Endodermal cell (in vitro differentiated cells): Measurements from ENCODE around the gene S100G. TPM values are rescaled to one million over a fixed set of nuclear protein-coding genes. Genes with fewer than 3 reads are reported as not detected.
A peak's percentile ranks its signal among the peaks of the same experiment; 100 is the strongest.

Experiments used
- DNase-seq: peaks from one replicate; pipeline ENCODE4 v3.0.0-alpha.2; 2017
- H3K27ac ChIP-seq: 2 replicates; pipeline ENCODE4 v1.5.1; 2013; ENCODE audit warnings: mild to moderate bottlenecking, low read depth, low read length, moderate library complexity
- H3K27me3 ChIP-seq: 2 replicates; pipeline ENCODE4 v1.6.1; 2013; ENCODE audit warnings: mild to moderate bottlenecking, low read length, moderate library complexity; ENCODE audit not compliant: insufficient read depth, control insufficient read depth, poor library complexity, severe bottlenecking
- H3K36me3 ChIP-seq: 2 replicates; pipeline ENCODE4 v1.7.0; 2013; ENCODE audit warnings: mild to moderate bottlenecking, low read length, moderate library complexity; ENCODE audit not compliant: control insufficient read depth, insufficient read depth
- H3K4me1 ChIP-seq: one replicate; pipeline ENCODE4 v1.7.0; 2013; ENCODE audit warnings: low read length; ENCODE audit not compliant: control insufficient read depth, insufficient read depth
- H3K4me3 ChIP-seq: 2 replicates; pipeline ENCODE4 v1.5.1; 2013; ENCODE audit warnings: mild to moderate bottlenecking, low read length, moderate library complexity
- H3K9ac ChIP-seq: 2 replicates; pipeline ENCODE4 v1.6.1; 2013; ENCODE audit warnings: mild to moderate bottlenecking, low read length, moderate library complexity; ENCODE audit not compliant: poor library complexity, severe bottlenecking; ENCODE audit errors: extremely low read depth
- H3K9me3 ChIP-seq: 2 replicates; pipeline ENCODE4 v1.6.1; 2013; ENCODE audit warnings: mild to moderate bottlenecking, low read length, moderate library complexity; ENCODE audit not compliant: control insufficient read depth
- H3K27ac Mint-ChIP-seq: 2 replicates; pipeline ENCODE4 v1.8.0; 2020; ENCODE audit warnings: mixed read lengths
- H3K27me3 Mint-ChIP-seq: 2 replicates; pipeline ENCODE4 v1.8.0; 2021; ENCODE audit warnings: mild to moderate bottlenecking, mixed read lengths; ENCODE audit not compliant: insufficient read depth
- H3K36me3 Mint-ChIP-seq: 2 replicates; pipeline ENCODE4 v1.8.0; 2020; ENCODE audit warnings: low read depth, mixed read lengths
- H3K4me1 Mint-ChIP-seq: 2 replicates; pipeline ENCODE4 v1.8.0; 2020; ENCODE audit warnings: mixed read lengths
- H3K4me3 Mint-ChIP-seq: 2 replicates; pipeline ENCODE4 v1.8.0; 2020; ENCODE audit warnings: mild to moderate bottlenecking, moderate library complexity, mixed read lengths
- H3K9me3 Mint-ChIP-seq: 2 replicates; pipeline ENCODE4 v1.8.0; 2020; ENCODE audit warnings: mild to moderate bottlenecking, mixed read lengths
- WGBS, 2 experiments: methylation state at CpG; one replicate each; pipeline versions ENCODE4 v1.1.5 to v1.1.7; 2013; ENCODE audit warnings: missing lambda C conversion rate in 2 of 2, mixed read lengths in 1 of 2; ENCODE audit not compliant: insufficient coverage in 1 of 2, insufficient read length in 1 of 2; 5-methylcytosine and 5-hydroxymethylcytosine counted together
- total RNA-seq, 2 donors: library from RNA; stranded (reverse); fragmentation: NEBNext Ultra II Directional in 1 of 2; extraction: Animal tissue kit (Norgen Biotek cat#: 25700) in 1 of 2; gene quantifications; 2 replicates in 1 of 2; 3 replicates in 1 of 2; pipeline ENCODE4 v1.2.1, GENCODE V29; 2021
- TF ChIP-seq, protein P1 (sequence below): fragments of 200-600 bp; sonication (generic); conservative IDR thresholded peaks from 2 replicates; pipeline ENCODE4 v1.5.0; 2021; ENCODE audit warnings: antibody characterized with exemption, mild to moderate bottlenecking

The S100G gene
- total RNA-seq, 2 donors from 2014 or later: not detected

- no peak overlapping the region for H3K4me3 ChIP-seq
- Mint-ChIP-seq H3K9me3 (no peaks in the 10 kb centered on the region), H3K27ac (no peak overlapping the region), H3K4me1 (no peaks in the 10 kb centered on the region), H3K27me3 (no peaks in the 10 kb centered on the region), H3K36me3 (peaks cover 76% of the 10 kb centered on the region), H3K4me3 (no peak overlapping the region)
- TF ChIP-seq, protein P1, sequence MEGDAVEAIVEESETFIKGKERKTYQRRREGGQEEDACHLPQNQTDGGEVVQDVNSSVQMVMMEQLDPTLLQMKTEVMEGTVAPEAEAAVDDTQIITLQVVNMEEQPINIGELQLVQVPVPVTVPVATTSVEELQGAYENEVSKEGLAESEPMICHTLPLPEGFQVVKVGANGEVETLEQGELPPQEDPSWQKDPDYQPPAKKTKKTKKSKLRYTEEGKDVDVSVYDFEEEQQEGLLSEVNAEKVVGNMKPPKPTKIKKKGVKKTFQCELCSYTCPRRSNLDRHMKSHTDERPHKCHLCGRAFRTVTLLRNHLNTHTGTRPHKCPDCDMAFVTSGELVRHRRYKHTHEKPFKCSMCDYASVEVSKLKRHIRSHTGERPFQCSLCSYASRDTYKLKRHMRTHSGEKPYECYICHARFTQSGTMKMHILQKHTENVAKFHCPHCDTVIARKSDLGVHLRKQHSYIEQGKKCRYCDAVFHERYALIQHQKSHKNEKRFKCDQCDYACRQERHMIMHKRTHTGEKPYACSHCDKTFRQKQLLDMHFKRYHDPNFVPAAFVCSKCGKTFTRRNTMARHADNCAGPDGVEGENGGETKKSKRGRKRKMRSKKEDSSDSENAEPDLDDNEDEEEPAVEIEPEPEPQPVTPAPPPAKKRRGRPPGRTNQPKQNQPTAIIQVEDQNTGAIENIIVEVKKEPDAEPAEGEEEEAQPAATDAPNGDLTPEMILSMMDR: no peak
- H3K9ac ChIP-seq: no peak overlapping the region
- peaks cover 34% of the 10 kb centered on the region for H3K36me3 ChIP-seq
- no peaks in the 10 kb centered on the region for H3K27me3 ChIP-seq
- no peaks in the 10 kb centered on the region for H3K9me3 ChIP-seq
- DNase-seq: no peak
- no peaks in the 10 kb centered on the region for H3K4me1 ChIP-seq
- whole genome bisulfite sequencing, 2 experiments: 86% methylated on average over 3 of the region's 3 CpGs; no CpG with 5 or more reads in 1 of the 2 experiments
- H3K27ac ChIP-seq: no peak overlapping the region
Measured at GRCh38 chrX:16696956-16697355, 47.0 kb downstream of the S100G start.

DNA sequence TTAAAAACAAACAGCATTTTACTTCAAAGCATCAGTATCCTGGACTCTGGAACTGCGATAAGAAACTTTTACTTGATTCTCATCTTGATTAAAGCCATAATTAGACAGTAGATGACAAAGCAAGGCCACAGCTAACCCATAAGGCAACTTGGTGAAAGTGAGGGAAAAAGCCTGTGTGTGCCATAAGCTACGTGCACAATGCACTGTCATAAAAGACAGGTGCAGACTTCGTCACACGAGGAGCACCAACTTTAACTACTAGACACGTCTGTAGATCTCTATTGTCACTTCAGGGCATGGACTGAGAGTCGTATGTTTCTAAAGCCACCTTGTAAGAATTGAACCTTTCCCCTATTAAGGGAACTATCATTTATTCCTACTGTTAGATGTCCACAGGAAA lies 49.4 kb downstream of the S100G start:
- Mint-ChIP-seq H3K27ac (no peak overlapping the region), H3K27me3 (no peaks in the 10 kb centered on the region), H3K4me1 (no peaks in the 10 kb centered on the region), H3K36me3 (peaks cover 71% of the 10 kb centered on the region), H3K9me3 (no peaks in the 10 kb centered on the region), H3K4me3 (no peak overlapping the region)
- peaks cover 27% of the 10 kb centered on the region for H3K36me3 ChIP-seq
- TF ChIP-seq, protein P1: no peak
- no peaks in the 10 kb centered on the region for H3K9me3 ChIP-seq
- H3K27ac ChIP-seq: no peak overlapping the region
- DNase-seq: no peak
- H3K4me1 ChIP-seq: no peaks in the 10 kb centered on the region
- no peak overlapping the region for H3K9ac ChIP-seq
- WGBS, 2 experiments: 96 to 97% methylated on average over 4 to 6 of the region's 6 CpGs
- no peak overlapping the region for H3K4me3 ChIP-seq
- no peaks in the 10 kb centered on the region for H3K27me3 ChIP-seq

GRCh38 chrX:16700734-16701133 lies 50.8 kb downstream of the S100G start:
- Histone ChIP-seq H3K4me3 (no peak overlapping the region), H3K27me3 (no peaks in the 10 kb centered on the region), H3K4me1 (no peaks in the 10 kb centered on the region), H3K9ac (no peak overlapping the region), H3K9me3 (no peaks in the 10 kb centered on the region), H3K36me3 (peaks cover 22% of the 10 kb centered on the region), H3K27ac (no peak overlapping the region)
- H3K27me3 Mint-ChIP-seq: no peaks in the 10 kb centered on the region
- peak overlapping the region; percentile 26 for H3K27ac Mint-ChIP-seq
- DNase-seq: no peak
- no peaks in the 10 kb centered on the region for H3K9me3 Mint-ChIP-seq
- H3K4me3 Mint-ChIP-seq: no peak overlapping the region
- no peaks in the 10 kb centered on the region for H3K4me1 Mint-ChIP-seq
- TF ChIP-seq, protein P1: no peak
- peaks cover 69% of the 10 kb centered on the region for H3K36me3 Mint-ChIP-seq
- WGBS, 2 experiments: 100% methylated on average over 2 of the region's 2 CpGs; no CpG with 5 or more reads in 1 of the 2 experiments
